ENCODE results near the gene LIPE.

LIPE gene

DNA sequence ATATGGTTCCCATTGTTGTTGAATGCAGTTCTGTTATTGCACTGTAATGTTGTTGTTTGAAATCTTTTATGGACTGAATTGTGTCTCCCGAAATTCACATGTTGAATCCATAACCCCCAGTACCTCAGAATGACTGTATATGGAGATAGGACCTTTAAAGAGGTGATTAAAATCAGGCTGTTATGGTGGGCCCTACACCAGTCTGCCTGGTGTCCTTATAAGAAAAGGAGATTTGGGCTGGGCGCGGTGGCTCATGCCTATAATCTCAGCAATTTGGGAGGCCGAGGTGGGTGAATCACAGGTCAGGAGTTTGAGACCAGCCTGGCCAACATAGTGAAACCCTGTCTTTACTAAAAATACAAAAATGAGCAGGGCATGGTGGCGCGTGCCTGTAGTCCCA, 8.1 kb upstream of the LIPE start:
- no peak for DNase-seq (ENCODE audit: low read depth, low spot score)
- TF ChIP-seq, protein P1, sequence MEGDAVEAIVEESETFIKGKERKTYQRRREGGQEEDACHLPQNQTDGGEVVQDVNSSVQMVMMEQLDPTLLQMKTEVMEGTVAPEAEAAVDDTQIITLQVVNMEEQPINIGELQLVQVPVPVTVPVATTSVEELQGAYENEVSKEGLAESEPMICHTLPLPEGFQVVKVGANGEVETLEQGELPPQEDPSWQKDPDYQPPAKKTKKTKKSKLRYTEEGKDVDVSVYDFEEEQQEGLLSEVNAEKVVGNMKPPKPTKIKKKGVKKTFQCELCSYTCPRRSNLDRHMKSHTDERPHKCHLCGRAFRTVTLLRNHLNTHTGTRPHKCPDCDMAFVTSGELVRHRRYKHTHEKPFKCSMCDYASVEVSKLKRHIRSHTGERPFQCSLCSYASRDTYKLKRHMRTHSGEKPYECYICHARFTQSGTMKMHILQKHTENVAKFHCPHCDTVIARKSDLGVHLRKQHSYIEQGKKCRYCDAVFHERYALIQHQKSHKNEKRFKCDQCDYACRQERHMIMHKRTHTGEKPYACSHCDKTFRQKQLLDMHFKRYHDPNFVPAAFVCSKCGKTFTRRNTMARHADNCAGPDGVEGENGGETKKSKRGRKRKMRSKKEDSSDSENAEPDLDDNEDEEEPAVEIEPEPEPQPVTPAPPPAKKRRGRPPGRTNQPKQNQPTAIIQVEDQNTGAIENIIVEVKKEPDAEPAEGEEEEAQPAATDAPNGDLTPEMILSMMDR (IDR thresholded peaks at IDR 0.05; ENCODE audit: low read depth, low read length) = no peak
- in situ Hi-C loops (cut with HindIII; ENCODE audit: low sequenced_read_pairs) = no loop called here
- no peak overlapping the region for H3K4me3 ChIP-seq (ENCODE audit: low read depth, low read length)

DNA sequence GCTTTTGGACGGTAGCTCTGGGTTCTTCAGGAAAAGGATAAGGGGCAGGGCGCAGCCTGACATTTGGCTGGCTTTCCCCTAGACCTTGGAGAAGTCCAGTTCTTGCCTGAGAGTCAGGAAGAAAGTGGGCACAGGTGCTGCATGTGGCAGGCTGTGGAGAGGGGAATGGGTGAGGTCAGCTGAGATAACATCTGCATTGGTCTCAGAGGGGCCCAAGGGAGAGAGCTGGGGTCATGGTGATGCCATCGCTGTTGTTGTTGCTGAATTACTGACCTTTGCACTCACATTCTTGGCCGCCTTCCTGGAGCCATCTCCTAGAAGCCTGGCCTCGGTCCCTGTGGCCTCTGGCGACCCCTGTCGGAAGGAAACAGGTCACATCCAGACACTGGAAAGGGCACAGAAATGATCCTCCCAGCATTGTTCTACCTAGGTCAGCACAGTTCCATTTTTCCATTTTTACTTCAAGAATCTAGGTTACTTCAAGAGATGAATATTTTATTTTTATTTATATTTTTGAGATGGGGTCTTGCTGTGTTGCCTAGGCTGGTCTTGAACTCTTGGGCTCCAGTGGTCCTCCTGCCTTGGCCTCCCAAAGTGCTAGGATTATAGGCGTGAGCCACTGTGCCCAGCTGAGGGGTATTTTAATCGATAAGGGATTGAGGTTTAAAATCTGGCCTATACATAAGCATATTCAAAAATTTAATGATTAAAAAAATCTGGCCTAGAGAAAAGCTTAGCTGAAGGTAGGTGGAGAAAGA, 6.5 kb upstream of the LIPE start:
- peak; percentile 16 for DNase-seq (ENCODE audit: low read depth, low spot score)
- no peak overlapping the region for H3K4me3 ChIP-seq (ENCODE audit: low read depth, low read length)
- in situ Hi-C loops (cut with HindIII; ENCODE audit: low sequenced_read_pairs) = no loop called here

DNA sequence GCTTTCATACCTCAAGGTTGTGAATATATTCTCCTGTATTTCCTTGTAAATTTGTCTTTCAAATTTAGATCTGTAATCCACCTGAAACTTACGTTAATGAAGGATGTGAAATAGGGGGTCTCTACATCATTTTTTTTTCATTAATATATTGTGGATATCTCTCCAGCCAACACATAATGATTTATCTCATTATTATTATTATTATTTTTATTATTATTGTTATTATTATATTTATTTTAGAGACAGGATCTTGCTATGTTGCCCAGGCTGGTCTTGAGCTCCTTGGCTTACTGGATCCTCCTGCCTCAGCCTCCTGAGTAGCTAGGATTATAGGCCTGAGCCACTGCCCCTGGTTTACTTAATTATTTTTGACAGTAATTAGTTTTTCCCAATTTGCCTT, 4.3 kb upstream of the LIPE start:
- DNase-seq (ENCODE audit: low read depth, low spot score) = no peak
- no peak overlapping the region for H3K4me3 ChIP-seq (ENCODE audit: low read depth, low read length)
- TF ChIP-seq, protein P1 (IDR thresholded peaks at IDR 0.05; ENCODE audit: low read depth, low read length) = no peak
- in situ Hi-C loops (cut with HindIII; ENCODE audit: low sequenced_read_pairs) = no loop called here

More for the DNA sequence above, 6.5 kb upstream of the LIPE start:
- TF ChIP-seq, protein P1 (IDR thresholded peaks at IDR 0.05; ENCODE audit: low read depth, low read length) = peak; percentile 67

DNA sequence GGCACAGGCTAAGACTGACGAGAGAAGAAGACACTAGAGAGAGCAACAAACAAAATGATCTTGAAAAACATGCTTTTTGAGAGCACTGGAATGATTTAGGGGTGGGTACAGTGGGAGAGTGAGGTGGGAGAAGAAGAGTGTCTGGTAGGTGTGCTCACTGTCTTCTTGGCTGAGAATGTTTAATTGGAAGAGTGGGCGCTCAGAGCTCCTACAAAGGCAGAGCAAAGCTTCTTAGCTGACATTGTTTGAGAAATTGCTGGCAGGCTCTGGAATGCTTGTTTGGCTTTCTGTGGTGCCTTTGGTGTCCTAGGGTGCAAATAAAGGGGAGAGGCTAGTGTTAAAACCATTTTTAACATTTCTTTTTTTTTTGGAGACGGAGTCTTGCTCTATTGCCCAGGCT, 1.5 kb upstream of the LIPE start:
- TF ChIP-seq, protein P1 (IDR thresholded peaks at IDR 0.05; ENCODE audit: low read depth, low read length) = no peak
- in situ Hi-C loops (cut with HindIII; ENCODE audit: low sequenced_read_pairs) = no loop called here
- no peak for DNase-seq (ENCODE audit: low read depth, low spot score)
- H3K4me3 ChIP-seq (ENCODE audit: low read depth, low read length) = no peak overlapping the region

DNA sequence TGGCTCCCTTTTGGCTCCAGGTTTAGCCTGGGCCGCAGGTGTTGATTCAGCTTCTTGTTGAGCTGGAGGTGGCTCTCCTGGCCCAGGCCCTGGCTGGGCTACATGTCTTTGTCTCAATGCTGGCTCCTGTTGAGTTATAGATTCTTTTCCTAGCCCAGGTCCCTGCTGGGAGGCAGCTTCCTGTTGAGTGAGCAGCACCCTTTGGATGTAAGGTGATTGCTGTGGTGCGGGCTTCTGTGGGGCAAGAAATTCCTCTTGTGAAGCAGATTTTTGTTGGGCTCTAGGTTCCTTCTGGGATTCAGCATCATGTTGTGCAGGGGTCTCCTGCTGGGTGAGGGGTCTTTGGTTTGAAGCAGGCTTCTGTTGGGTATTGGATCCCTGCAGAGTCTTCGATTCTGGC, 545 bp downstream of the LIPE start:
- no peak overlapping the region for H3K4me3 ChIP-seq (ENCODE audit: low read depth, low read length)
- DNase-seq (ENCODE audit: low read depth, low spot score) = no peak
- TF ChIP-seq, protein P1 (IDR thresholded peaks at IDR 0.05; ENCODE audit: low read depth, low read length) = no peak
- in situ Hi-C loops (cut with HindIII; ENCODE audit: low sequenced_read_pairs) = no loop called here

DNA sequence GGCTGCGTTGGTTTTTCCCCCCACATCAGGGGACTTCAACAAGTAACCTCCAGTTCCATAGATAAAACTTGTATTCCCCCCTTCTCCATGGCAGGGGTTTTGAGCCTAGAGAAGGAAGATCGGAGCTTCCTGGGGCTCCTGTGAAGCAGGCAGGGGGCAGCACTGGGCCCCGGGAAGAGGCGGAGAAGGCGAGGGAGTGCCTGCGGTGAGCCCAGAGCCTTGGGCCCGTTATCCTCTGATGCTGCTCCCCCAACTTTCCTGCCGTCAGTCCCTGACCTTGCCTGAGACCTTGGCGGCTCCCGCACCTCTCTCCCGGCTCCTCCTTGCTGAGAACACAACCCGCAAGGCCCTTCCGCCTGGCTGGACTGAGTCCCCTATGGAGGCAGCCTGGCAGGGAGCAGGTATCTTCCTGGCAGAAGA, 2.5 kb downstream of the LIPE start:
- DNase-seq (ENCODE audit: low read depth, low spot score) = no peak
- in situ Hi-C loops (cut with HindIII; ENCODE audit: low sequenced_read_pairs) = no loop called here
- H3K4me3 ChIP-seq (ENCODE audit: low read depth, low read length) = no peak overlapping the region
- TF ChIP-seq, protein P1 (IDR thresholded peaks at IDR 0.05; ENCODE audit: low read depth, low read length) = no peak

Measured in astrocyte of the spinal cord (primary cell).